HepG2 (cell line): Measurements from ENCODE around the gene MTHFSD.

ENCODE experiments used
- HDAC2 ChIP-seq: sonication (generic); formaldehyde crosslinking; IDR thresholded peaks from 2 replicates; pipeline ENCODE4 v1.4.0; 2020; ENCODE audit warnings: missing genetic modification reagents
- POLR2AphosphoS5 ChIP-seq: IDR thresholded peaks from 2 replicates; pipeline ENCODE4 v1.6.1; 2012; ENCODE audit warnings: low read depth, low read length
- SIX4 ChIP-seq: sonication (generic); formaldehyde crosslinking; IDR thresholded peaks from 2 replicates; pipeline ENCODE4 v1.4.0; 2020; ENCODE audit warnings: missing genetic modification reagents
- SRF ChIP-seq: IDR thresholded peaks from 2 replicates; pipeline ENCODE4 v1.6.1; 2011; ENCODE audit warnings: mild to moderate bottlenecking, low read depth, low read length, moderate library complexity
- TAF1 ChIP-seq: sonication (generic); formaldehyde crosslinking; IDR thresholded peaks from 2 replicates; pipeline ENCODE4 v1.4.0; 2020; ENCODE audit warnings: missing genetic modification reagents
- ZNF431 ChIP-seq: sonication (generic); formaldehyde crosslinking; IDR thresholded peaks from 2 replicates; pipeline ENCODE4 v1.9.0; 2022; ENCODE audit warnings: missing genetic modification reagents, low read depth, mild to moderate bottlenecking, borderline replicate concordance
- ZNF549 ChIP-seq: sonication (generic); formaldehyde crosslinking; IDR thresholded peaks from 2 replicates; pipeline ENCODE4 v1.5.0; 2020; ENCODE audit warnings: missing genetic modification reagents
- ZNF782 ChIP-seq: sonication (generic); formaldehyde crosslinking; IDR thresholded peaks from 2 replicates; pipeline ENCODE4 v1.4.0; 2020; ENCODE audit warnings: missing genetic modification reagents, mild to moderate bottlenecking, borderline replicate concordance
- TF ChIP-seq, protein P1 (sequence below): sonication (generic); formaldehyde crosslinking; IDR thresholded peaks from 2 replicates; pipeline ENCODE4 v1.5.0; 2020; ENCODE audit warnings: mild to moderate bottlenecking, missing genetic modification reagents, moderate library complexity

DNA sequence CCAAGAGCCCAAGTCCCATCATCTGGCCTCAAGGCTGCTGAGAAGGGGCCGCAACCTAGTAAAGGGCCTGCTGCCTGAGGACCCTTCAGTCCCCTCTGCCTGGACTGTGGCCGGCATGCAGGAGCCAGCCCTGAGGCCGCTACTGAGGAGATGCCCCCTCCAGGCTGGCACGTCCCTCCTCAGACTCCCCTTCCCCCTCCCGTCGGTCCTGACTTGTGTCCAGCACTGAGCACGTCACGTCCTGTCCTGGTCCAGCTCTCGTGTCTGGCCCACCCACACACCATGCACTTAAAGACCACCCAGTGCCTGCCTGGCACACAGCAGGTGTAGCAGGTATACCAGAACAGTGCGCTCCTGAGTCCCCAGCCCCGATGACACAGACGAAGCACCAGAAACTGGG is 9.6 kb downstream of the MTHFSD start:
- no peak for TF ChIP-seq ZNF549 (CRISPR knock-in tag)
- TF ChIP-seq TAF1 (CRISPR knock-in tag), result no peak
- TF ChIP-seq, protein P1, sequence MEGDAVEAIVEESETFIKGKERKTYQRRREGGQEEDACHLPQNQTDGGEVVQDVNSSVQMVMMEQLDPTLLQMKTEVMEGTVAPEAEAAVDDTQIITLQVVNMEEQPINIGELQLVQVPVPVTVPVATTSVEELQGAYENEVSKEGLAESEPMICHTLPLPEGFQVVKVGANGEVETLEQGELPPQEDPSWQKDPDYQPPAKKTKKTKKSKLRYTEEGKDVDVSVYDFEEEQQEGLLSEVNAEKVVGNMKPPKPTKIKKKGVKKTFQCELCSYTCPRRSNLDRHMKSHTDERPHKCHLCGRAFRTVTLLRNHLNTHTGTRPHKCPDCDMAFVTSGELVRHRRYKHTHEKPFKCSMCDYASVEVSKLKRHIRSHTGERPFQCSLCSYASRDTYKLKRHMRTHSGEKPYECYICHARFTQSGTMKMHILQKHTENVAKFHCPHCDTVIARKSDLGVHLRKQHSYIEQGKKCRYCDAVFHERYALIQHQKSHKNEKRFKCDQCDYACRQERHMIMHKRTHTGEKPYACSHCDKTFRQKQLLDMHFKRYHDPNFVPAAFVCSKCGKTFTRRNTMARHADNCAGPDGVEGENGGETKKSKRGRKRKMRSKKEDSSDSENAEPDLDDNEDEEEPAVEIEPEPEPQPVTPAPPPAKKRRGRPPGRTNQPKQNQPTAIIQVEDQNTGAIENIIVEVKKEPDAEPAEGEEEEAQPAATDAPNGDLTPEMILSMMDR (CRISPR knock-in tag), result no peak
- no peak for TF ChIP-seq HDAC2 (CRISPR knock-in tag)
- TF ChIP-seq ZNF431, result no peak
- TF ChIP-seq SIX4, result no peak
- TF ChIP-seq SRF, result no peak
- no peak for TF ChIP-seq ZNF782
- TF ChIP-seq POLR2AphosphoS5, result no peak
